NCI-H128 (cell line): ENCODE data around the gene PAIP2.

Experiments used
- DNase-seq: peaks from one replicate; lab custom pipeline; 2025; ENCODE audit not compliant: unreplicated experiment; lab: John Stamatoyannopoulos, UW

PAIP2 gene

GRCh38 chr5:139391570-139392323, 50.1 kb downstream of the PAIP2 start:
- DNase-seq, result no peak

GRCh38 chr5:139392324-139392677, 50.6 kb downstream of the PAIP2 start:
- no peak for DNase-seq

GRCh38 chr5:139392678-139393496, 51.2 kb downstream of the PAIP2 start:
- DNase-seq, result no peak

GRCh38 chr5:139393497-139394122, 52.0 kb downstream of the PAIP2 start:
- no peak for DNase-seq

- no peak for DNase-seq
Observed at GRCh38 chr5:139394123-139394653, 52.5 kb downstream of the PAIP2 start.

GRCh38 chr5:139394654-139395566, 53.3 kb downstream of the PAIP2 start, which contains the start of gene PROB1:
Gene PROB1 (minus strand): TSS chr5:139395104. CDS start chr5:139395081, 23 bp downstream.
- no peak for DNase-seq

- no peak for DNase-seq
Observed at GRCh38 chr5:139395844-139396640, 54.4 kb downstream of the PAIP2 start.

GRCh38 chr5:139396691-139397090, 55.0 kb downstream of the PAIP2 start:
- no peak for DNase-seq

- no peak for DNase-seq
Observed at GRCh38 chr5:139397921-139398320, 56.3 kb downstream of the PAIP2 start.

- no peak for DNase-seq
Observed at GRCh38 chr5:139399501-139400121, 58.0 kb downstream of the PAIP2 start.

- no peak for DNase-seq
Observed at GRCh38 chr5:139401546-139401945, 59.9 kb downstream of the PAIP2 start.

- DNase-seq, result no peak
Observed at GRCh38 chr5:139402561-139403158, 61.0 kb downstream of the PAIP2 start.

- no peak for DNase-seq
Observed at GRCh38 chr5:139403418-139403786, 61.7 kb downstream of the PAIP2 start.

GRCh38 chr5:139403787-139404483, 62.3 kb downstream of the PAIP2 start, which contains the start of gene SPATA24:
Gene SPATA24 (minus strand): TSS chr5:139404089. CDS start chr5:139404060, 29 bp downstream.
- peak; percentile 82 for DNase-seq

- no peak for DNase-seq
Observed at GRCh38 chr5:139404484-139404840, 62.8 kb downstream of the PAIP2 start.

GRCh38 chr5:139406963-139407362, 65.3 kb downstream of the PAIP2 start:
- DNase-seq, result no peak

GRCh38 chr5:139407517-139407916, 65.9 kb downstream of the PAIP2 start:
- no peak for DNase-seq

- DNase-seq, result no peak
Observed at GRCh38 chr5:139408191-139408590, 66.5 kb downstream of the PAIP2 start.
